ENCODE data around the gene KIF21B.

The KIF21B gene

DNA sequence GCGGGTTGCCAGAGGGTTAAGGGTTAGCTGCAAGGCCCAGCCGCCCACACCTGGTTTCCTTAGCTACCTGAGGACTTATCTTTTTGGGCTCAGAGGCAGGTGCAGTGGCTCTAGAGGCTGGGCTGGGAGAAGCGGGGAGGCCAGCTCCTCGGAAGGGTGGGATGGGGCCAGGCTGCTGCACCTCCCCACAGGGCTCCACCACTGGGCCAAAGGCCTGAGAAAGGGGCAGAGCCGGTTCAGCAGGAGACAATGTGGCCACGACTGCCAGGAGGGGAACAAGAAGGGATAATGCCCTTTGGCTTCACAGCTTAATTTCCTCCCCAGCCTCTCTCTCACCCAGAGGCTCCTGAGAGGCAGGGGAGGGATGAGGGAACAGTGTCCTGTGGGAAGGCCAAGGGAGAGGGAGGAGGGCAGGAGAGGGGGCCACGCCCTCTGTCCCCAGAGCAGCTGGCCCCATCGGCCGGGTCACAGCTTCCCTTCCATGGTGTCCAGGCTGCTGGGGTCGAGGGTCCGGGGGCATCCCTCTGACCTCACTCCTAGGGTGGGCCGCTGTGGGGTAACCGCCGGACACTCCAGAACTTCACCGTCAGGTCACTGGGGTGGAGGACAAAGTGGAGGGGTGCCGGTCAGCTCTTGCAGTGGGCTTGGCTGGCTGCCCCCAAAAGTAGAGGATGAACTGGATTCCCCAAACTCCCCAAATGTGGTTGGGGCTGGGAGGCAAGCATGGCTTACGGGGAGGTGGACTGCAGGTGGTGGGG lies 50.4 kb downstream of the KIF21B start:
- ChIA-PET POLR2A (interaction anchor here (0.6 to 1.1 kb wide), 2 partner anchors 14 to 66 kb away, joined by 3 read pairs; no protein-coding TSS in a partner anchor), CTCF (interaction anchor here (0.5 to 3.4 kb wide), 12 partner anchors 10 to 608 kb away, joined by 3 to 33 read pairs (median 6); no protein-coding TSS in a partner anchor)
- TF ChIP-seq FOXA1 (IDR thresholded peaks at IDR 0.05) (no peak), NFRKB (IDR thresholded peaks at IDR 0.05) (no peak), SUZ12 (IDR thresholded peaks at IDR 0.05) (no peak), HDGF (IDR thresholded peaks at IDR 0.05; ENCODE audit: borderline replicate concordance) (no peak), FOXM1 (IDR thresholded peaks at IDR 0.05; ENCODE audit: borderline replicate concordance) (no peak), BHLHE40 (IDR thresholded peaks at IDR 0.05; ENCODE audit: borderline replicate concordance) (no peak), LEF1 (IDR thresholded peaks at IDR 0.05; ENCODE audit: borderline replicate concordance) (no peak), SP1 (IDR thresholded peaks at IDR 0.05) (no peak), ZNF384 (IDR thresholded peaks at IDR 0.05) (no peak), ELF4 (IDR thresholded peaks at IDR 0.05) (no peak), TARDBP (IDR thresholded peaks at IDR 0.05) (no peak), FOXK2 (IDR thresholded peaks at IDR 0.05) (no peak), ARNT (IDR thresholded peaks at IDR 0.05) (no peak)
- TF ChIP-seq, protein P1, sequence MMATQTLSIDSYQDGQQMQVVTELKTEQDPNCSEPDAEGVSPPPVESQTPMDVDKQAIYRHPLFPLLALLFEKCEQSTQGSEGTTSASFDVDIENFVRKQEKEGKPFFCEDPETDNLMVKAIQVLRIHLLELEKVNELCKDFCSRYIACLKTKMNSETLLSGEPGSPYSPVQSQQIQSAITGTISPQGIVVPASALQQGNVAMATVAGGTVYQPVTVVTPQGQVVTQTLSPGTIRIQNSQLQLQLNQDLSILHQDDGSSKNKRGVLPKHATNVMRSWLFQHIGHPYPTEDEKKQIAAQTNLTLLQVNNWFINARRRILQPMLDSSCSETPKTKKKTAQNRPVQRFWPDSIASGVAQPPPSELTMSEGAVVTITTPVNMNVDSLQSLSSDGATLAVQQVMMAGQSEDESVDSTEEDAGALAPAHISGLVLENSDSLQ (IDR thresholded peaks at IDR 0.05): no peak
- no peak for DNase-seq (ENCODE audit: extremely low spot score)

DNA sequence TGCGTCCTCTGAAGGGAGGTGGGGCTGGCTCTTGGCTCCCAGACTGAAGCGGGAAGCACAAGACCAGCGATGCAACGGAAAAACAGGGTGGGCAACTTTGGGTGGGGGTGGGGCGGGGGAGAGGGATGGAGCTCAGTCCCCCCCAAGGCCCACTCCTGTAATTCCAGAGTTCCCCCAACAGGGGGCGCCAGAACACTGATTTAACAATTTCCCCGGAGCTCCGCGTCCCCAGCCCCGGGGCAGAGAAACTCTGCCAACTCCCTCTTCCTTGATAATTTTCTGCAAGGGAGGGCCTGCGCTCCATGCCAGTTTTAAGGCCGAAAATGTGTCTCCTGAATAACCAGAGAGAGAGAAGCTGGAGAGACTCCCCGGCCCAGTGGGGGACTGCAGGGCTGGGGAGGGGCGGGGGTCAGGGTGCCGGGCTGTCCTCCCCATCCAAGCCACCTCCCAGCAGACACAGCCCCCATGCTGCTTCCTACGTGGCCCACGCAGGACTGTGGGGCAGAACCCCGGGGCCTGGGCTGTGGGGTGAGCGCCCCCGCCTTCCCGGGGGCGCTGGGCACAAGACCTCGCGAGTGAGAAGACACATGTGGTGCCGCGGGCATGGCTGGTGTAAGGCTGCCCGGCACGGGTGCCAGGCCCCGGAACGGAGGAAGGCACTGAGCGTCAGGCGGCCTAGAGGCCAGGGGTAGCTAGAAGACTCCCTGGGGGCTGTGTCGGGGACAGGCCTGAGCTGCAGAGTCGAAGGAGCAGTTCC lies 51.4 kb downstream of the KIF21B start:
- ChIA-PET POLR2A (interaction anchor here (1.1 to 1.6 kb wide), 3 partner anchors 44 to 147 kb away, joined by 3 to 6 read pairs (median 3); no protein-coding TSS in a partner anchor), CTCF (interaction anchor here (0.5 to 3.4 kb wide), 28 partner anchors 8 to 1098 kb away, joined by 3 to 33 read pairs (median 3); partner anchors contain the start of gene KIF21B)
- DNase-seq (ENCODE audit: extremely low spot score): peak; percentile 89
- TF ChIP-seq L3MBTL2 (conservative IDR thresholded peaks at IDR 0.05) (no peak), NFRKB (IDR thresholded peaks at IDR 0.05) (no peak), TARDBP (IDR thresholded peaks at IDR 0.05) (no peak), LEF1 (IDR thresholded peaks at IDR 0.05; ENCODE audit: borderline replicate concordance) (no peak), CTBP1 (IDR thresholded peaks at IDR 0.05; ENCODE audit: borderline replicate concordance) (no peak), HDGF (IDR thresholded peaks at IDR 0.05; ENCODE audit: borderline replicate concordance) (no peak), BHLHE40 (IDR thresholded peaks at IDR 0.05; ENCODE audit: borderline replicate concordance) (no peak), ELF4 (IDR thresholded peaks at IDR 0.05) (no peak), FOXA1 (IDR thresholded peaks at IDR 0.05) (no peak), ZNF384 (IDR thresholded peaks at IDR 0.05) (no peak), SUZ12 (IDR thresholded peaks at IDR 0.05) (no peak)

DNA sequence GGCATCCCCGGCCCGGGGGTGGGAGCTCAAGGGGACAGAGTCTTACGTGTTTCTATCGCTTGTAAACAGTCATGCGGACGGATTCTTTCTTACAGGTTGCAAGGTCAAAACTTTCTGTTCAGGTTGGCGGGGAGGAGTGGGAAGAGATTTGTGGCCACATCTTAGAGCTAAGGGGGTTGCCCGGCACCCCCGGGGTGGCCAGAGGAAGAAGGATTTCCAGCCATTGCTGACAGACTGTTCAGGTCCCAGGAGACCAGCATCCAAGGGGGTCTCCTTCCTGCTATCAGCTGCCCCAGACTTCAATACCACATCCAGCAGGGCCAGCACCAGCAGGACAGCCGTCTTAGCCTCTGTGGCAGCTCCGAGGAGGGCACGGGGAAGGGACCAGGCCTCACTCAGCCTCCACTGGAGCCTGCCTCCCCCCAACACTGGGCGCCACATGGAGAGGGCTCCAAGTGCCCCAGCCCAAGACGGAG lies 52.0 kb downstream of the KIF21B start:
- CTCF ChIA-PET: interaction anchor here (0.6 to 3.4 kb wide), 22 partner anchors 8 to 1098 kb away, joined by 3 to 33 read pairs (median 3); no protein-coding TSS in a partner anchor
- TF ChIP-seq HDGF (IDR thresholded peaks at IDR 0.05; ENCODE audit: borderline replicate concordance): no peak
- no peak for TF ChIP-seq SUZ12 (IDR thresholded peaks at IDR 0.05)
- TF ChIP-seq CTBP1 (IDR thresholded peaks at IDR 0.05; ENCODE audit: borderline replicate concordance): no peak
- no peak for TF ChIP-seq ARNT (IDR thresholded peaks at IDR 0.05)
- no peak for TF ChIP-seq ELF4 (IDR thresholded peaks at IDR 0.05)
- TF ChIP-seq, protein P1 (IDR thresholded peaks at IDR 0.05): no peak
- no peak for TF ChIP-seq TARDBP (IDR thresholded peaks at IDR 0.05)
- DNase-seq (ENCODE audit: extremely low spot score): peak; percentile 36
- POLR2A ChIA-PET: interaction anchor here (1.1 to 1.6 kb wide), 2 partner anchors 45 to 148 kb away, joined by 3 to 6 read pairs; no protein-coding TSS in a partner anchor

DNA sequence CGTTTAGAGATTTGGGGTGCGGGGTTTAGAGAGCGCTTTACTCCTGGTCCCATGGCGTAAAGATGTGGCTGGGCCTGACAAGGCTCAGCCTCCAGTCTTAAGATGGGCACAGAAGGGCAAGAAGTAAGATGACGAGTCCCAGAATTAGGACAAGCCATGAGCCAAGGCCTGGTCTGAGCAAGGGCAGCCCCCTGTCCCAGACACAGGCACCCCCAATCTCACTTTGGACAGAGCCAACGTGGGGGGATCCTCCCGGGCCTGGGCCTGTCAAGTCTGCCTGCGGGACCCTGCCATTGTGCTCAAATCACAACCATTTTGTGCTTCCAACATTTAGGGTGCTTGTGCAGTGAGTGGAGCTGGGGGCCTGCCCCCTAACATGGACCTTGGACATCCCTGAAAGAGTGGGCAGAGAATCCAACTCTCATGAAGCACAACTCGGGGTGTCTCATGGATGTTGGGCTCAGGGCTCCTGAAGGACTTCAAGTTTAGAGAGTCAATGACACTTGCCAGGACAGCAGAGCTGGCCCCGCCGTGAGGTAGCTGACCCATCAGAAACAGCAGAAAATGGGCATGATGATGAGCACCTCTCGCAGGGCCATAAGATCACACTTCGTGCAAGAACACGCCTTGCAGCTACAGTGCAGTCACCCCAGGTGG lies 52.6 kb downstream of the KIF21B start:
- CTCF ChIA-PET: interaction anchor here (0.6 to 3.4 kb wide), 5 partner anchors 73 to 412 kb away, joined by 3 to 33 read pairs (median 6); no protein-coding TSS in a partner anchor
- POLR2A ChIA-PET: interaction anchor here (1.1 to 1.6 kb wide), 2 partner anchors 45 to 148 kb away, joined by 3 to 6 read pairs; no protein-coding TSS in a partner anchor
- no peak for DNase-seq (ENCODE audit: extremely low spot score)
- TF ChIP-seq ELF4 (IDR thresholded peaks at IDR 0.05): no peak
- TF ChIP-seq HDGF (IDR thresholded peaks at IDR 0.05; ENCODE audit: borderline replicate concordance): no peak
- no peak for TF ChIP-seq BHLHE40 (IDR thresholded peaks at IDR 0.05; ENCODE audit: borderline replicate concordance)
- no peak for TF ChIP-seq FOXA1 (IDR thresholded peaks at IDR 0.05)
- TF ChIP-seq SUZ12 (IDR thresholded peaks at IDR 0.05): no peak
- no peak for TF ChIP-seq CTBP1 (IDR thresholded peaks at IDR 0.05; ENCODE audit: borderline replicate concordance)

DNA sequence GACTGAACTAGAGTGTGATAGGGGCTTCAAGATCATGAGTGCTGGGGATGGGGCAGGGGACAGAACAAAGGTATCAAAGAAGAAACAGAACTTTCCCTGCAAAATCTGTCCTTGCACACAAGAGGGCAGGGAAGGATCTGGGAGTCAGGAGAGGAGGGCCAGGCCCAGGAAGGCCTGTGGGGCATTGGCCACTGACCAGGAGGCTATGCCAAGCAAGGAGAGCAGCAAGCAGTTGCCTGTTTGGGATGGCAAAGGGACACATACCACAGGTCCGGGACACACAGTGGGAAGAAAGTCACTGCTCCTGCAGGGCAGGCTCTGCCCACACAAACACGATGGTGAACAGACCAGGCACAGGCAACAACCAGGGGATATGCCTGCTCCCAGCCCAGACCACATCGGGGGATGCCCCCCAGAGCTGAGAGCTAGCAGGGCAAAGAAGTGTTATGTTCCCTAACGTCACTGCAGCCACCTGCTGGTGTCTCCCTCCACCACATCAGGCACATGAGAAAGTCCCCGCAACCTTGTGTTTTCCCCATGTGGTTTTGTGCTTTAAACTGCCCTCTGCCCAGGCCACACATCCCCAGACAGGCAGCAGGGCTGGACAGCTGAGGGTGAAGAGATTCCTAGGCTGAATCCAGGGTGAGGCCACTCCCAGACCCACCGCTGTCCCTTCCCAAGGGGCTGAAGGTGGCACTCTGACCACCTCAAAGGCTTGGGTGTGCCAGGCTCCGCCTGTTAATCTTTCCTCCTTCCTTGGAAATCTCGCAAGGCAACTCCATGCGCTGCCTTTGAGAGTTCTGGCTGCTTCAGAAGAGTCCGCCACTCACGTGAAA lies 53.6 kb downstream of the KIF21B start:
- TF ChIP-seq FOXA1 (IDR thresholded peaks at IDR 0.05) (no peak), TARDBP (IDR thresholded peaks at IDR 0.05) (no peak), SP1 (IDR thresholded peaks at IDR 0.05) (no peak), FOXK2 (IDR thresholded peaks at IDR 0.05) (no peak), FOXM1 (IDR thresholded peaks at IDR 0.05; ENCODE audit: borderline replicate concordance) (no peak), BHLHE40 (IDR thresholded peaks at IDR 0.05; ENCODE audit: borderline replicate concordance) (no peak), L3MBTL2 (conservative IDR thresholded peaks at IDR 0.05) (no peak), HDGF (IDR thresholded peaks at IDR 0.05; ENCODE audit: borderline replicate concordance) (no peak), SUZ12 (IDR thresholded peaks at IDR 0.05) (no peak), NFRKB (IDR thresholded peaks at IDR 0.05) (no peak), ELF4 (IDR thresholded peaks at IDR 0.05) (no peak), LEF1 (IDR thresholded peaks at IDR 0.05; ENCODE audit: borderline replicate concordance) (no peak), CTBP1 (IDR thresholded peaks at IDR 0.05; ENCODE audit: borderline replicate concordance) (no peak), ARNT (IDR thresholded peaks at IDR 0.05) (no peak), ZNF384 (IDR thresholded peaks at IDR 0.05) (no peak)
- TF ChIP-seq, protein P1 (IDR thresholded peaks at IDR 0.05): no peak
- no peak for DNase-seq (ENCODE audit: extremely low spot score)
- ChIA-PET POLR2A (no interaction called here), CTCF (no interaction called here)

Measured in HEK293T (cell line).